Trophoblast cell (in vitro differentiated cells and primary cell): ENCODE results near the gene CNIH3.

ENCODE experiments used
- DNase-seq, 2 donors: peaks; one replicate each; pipeline ENCODE4 v3.0.0-alpha.2; 2016
- H2AFZ ChIP-seq: 2 replicates; pipeline ENCODE4 v1.6.1; 2013; ENCODE audit warnings: low read length, moderate library complexity, mild to moderate bottlenecking; ENCODE audit not compliant: insufficient read depth, poor library complexity
- H2AK5ac ChIP-seq: 2 replicates; pipeline ENCODE4 v1.6.1; 2013; ENCODE audit warnings: mild to moderate bottlenecking, low read length
- H2BK120ac ChIP-seq: 2 replicates; pipeline ENCODE4 v1.6.1; 2013; ENCODE audit warnings: low read length, mild to moderate bottlenecking, moderate library complexity; ENCODE audit not compliant: insufficient read depth, poor library complexity
- H2BK12ac ChIP-seq: 2 replicates; pipeline ENCODE4 v1.6.1; 2013; ENCODE audit warnings: mild to moderate bottlenecking, low read length, moderate library complexity
- H2BK5ac ChIP-seq: 2 replicates; pipeline ENCODE4 v1.6.1; 2013; ENCODE audit warnings: low read length, low read depth, moderate library complexity, mild to moderate bottlenecking; ENCODE audit not compliant: poor library complexity
- H3K14ac ChIP-seq: 2 replicates; pipeline ENCODE4 v1.6.1; 2013; ENCODE audit warnings: mild to moderate bottlenecking, low read length
- H3K18ac ChIP-seq: 2 replicates; pipeline ENCODE4 v1.6.1; 2013; ENCODE audit warnings: mild to moderate bottlenecking, low read length
- H3K23ac ChIP-seq: 2 replicates; pipeline ENCODE4 v1.6.1; 2013; ENCODE audit warnings: low read length
- H3K27ac ChIP-seq: 2 replicates; pipeline ENCODE4 v1.5.1; 2013; ENCODE audit warnings: low read depth, mild to moderate bottlenecking, inconsistent platforms, low read length, moderate library complexity
- H3K27me3 ChIP-seq: 2 replicates; pipeline ENCODE4 v1.6.1; 2013; ENCODE audit warnings: inconsistent platforms, mild to moderate bottlenecking, low read length, moderate library complexity; ENCODE audit not compliant: insufficient read depth
- H3K36me3 ChIP-seq, 2 experiments: 1 replicate in 1 of 2; 2 replicates in 1 of 2; pipeline ENCODE4 v1.6.1; 2013; ENCODE audit warnings: low read length in 2 of 2, mild to moderate bottlenecking in 2 of 2, moderate library complexity in 1 of 2; ENCODE audit not compliant: insufficient read depth in 2 of 2, control insufficient read depth in 1 of 2
- H3K4ac ChIP-seq: 2 replicates; pipeline ENCODE4 v1.6.1; 2013; ENCODE audit warnings: low read depth, mild to moderate bottlenecking, low read length, moderate library complexity
- H3K4me1 ChIP-seq, 2 experiments: 1 replicate in 1 of 2; 2 replicates in 1 of 2; pipeline ENCODE4 v1.6.1; 2013; ENCODE audit warnings: low read length in 2 of 2, mild to moderate bottlenecking in 2 of 2, moderate library complexity in 1 of 2; ENCODE audit not compliant: insufficient read depth in 2 of 2, control insufficient read depth in 1 of 2
- H3K4me2 ChIP-seq: 2 replicates; pipeline ENCODE4 v1.6.1; 2013; ENCODE audit warnings: inconsistent platforms, mild to moderate bottlenecking, low read length, moderate library complexity
- H3K4me3 ChIP-seq: 2 replicates; pipeline ENCODE4 v1.5.1; 2013; ENCODE audit warnings: mild to moderate bottlenecking, low read depth, low read length, inconsistent platforms
- H3K79me1 ChIP-seq: one replicate; pipeline ENCODE4 v1.6.1; 2013; ENCODE audit warnings: low read length
- H3K79me2 ChIP-seq: 2 replicates; pipeline ENCODE4 v1.6.1; 2013; ENCODE audit warnings: low read length, mild to moderate bottlenecking; ENCODE audit not compliant: control insufficient read depth, insufficient read depth, poor library complexity
- H3K9ac ChIP-seq: 2 replicates; pipeline ENCODE4 v1.6.1; 2013; ENCODE audit warnings: mild to moderate bottlenecking, low read length
- H3K9me3 ChIP-seq: 2 replicates; pipeline ENCODE4 v1.6.1; 2013; ENCODE audit warnings: low read depth, mild to moderate bottlenecking, control low read depth, inconsistent platforms, low read length; ENCODE audit not compliant: insufficient read depth
- H4K12ac ChIP-seq: 2 replicates; pipeline ENCODE4 v1.6.1; 2013; ENCODE audit warnings: low read depth, mild to moderate bottlenecking, low read length, moderate library complexity
- H4K8ac ChIP-seq: 2 replicates; pipeline ENCODE4 v1.6.1; 2013; ENCODE audit warnings: low read depth, mild to moderate bottlenecking, low read length, moderate library complexity
- H4K91ac ChIP-seq: one replicate; pipeline ENCODE4 v1.6.1; 2013; ENCODE audit warnings: low read depth, mild to moderate bottlenecking, low read length, moderate library complexity
- WGBS: extraction: QIAGEN DNeasy Blood & Tissue Kit; methylation state at CpG from one replicate; pipeline ENCODE4 v1.1.7; 2013; ENCODE audit warnings: missing lambda C conversion rate; ENCODE audit not compliant: insufficient read length, insufficient coverage; ENCODE audit errors: extremely low coverage; 5-methylcytosine and 5-hydroxymethylcytosine counted together

Gene CNIH3

DNA sequence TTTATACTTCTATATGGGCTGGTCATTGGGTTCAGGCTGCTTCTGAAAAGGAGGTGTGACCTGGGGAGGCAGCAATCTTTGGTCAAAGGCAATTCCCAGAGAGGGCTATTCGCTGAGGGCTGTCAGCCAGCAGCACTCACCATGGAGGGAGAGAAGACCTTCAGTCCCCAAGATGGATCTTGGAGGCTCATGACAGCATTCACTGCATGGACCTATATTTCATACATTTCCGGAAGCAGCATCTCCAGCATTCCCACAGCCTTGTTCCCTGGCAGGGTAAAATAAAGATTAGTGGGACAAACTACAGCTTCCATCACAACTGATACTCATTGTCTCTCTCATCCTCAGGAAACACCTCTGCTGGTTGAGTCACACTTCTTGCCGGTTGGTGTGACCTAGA is 146.6 kb downstream of the CNIH3 start:
- no peak overlapping the region for H3K9ac ChIP-seq
- H3K36me3 ChIP-seq: no peaks in the 10 kb centered on the region
- peaks cover 4% of the 10 kb centered on the region for H3K9me3 ChIP-seq
- H4K12ac ChIP-seq: no peak overlapping the region
- H2BK5ac ChIP-seq: no peak overlapping the region
- H3K14ac ChIP-seq: no peak overlapping the region
- no peak overlapping the region for H3K18ac ChIP-seq
- H3K27ac ChIP-seq: no peak overlapping the region
- no peaks in the 10 kb centered on the region for H3K4me1 ChIP-seq
- no peak overlapping the region for H4K8ac ChIP-seq
- H2BK12ac ChIP-seq: no peak overlapping the region
- no peak overlapping the region for H3K4me3 ChIP-seq
- H2AFZ ChIP-seq: no peak overlapping the region
- H4K91ac ChIP-seq: no peak overlapping the region
- H3K27me3 ChIP-seq: no peaks in the 10 kb centered on the region
- H3K23ac ChIP-seq: no peak overlapping the region
- no peak overlapping the region for H3K4ac ChIP-seq
- H3K79me2 ChIP-seq: no peaks in the 10 kb centered on the region
- H3K79me1 ChIP-seq: no peaks in the 10 kb centered on the region
- H2AK5ac ChIP-seq: no peak overlapping the region
- no peak for DNase-seq
- no CpG with 5 or more reads among the region's 3 CpGs for WGBS
- no peak overlapping the region for H3K4me2 ChIP-seq
- no peak overlapping the region for H2BK120ac ChIP-seq

DNA sequence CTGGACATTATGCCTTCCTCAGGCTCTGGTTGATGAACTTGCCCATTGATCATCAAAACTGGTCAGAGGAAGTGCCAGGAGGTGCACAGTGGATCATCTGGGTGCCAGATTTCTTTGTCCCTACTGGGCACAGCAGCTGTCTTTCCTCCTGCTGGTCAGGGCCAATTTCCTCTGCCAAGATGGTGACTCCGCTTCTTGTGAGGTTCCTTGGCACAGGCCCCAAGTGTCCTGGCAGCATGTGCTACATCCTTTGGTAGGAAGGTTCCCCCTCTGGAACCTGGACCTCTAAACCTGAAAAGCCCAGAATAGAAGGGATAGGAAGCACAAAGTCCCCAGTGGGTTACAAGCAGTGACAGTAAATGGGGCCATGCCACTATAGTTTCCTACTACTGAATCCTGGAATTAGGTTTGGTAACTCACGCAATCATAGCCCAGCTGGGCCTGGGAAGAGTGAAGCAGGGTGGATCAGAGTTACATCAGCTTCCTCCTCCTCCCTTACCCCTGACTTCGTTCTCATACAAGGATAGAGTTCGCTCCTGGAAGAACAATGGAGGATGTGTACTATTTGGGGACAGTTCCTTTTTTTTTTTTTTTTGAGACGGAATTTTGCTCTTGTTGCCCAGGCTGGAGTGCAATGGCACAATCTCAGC is 147.1 kb downstream of the CNIH3 start:
- Histone ChIP-seq H4K12ac (no peak overlapping the region), H3K18ac (no peak overlapping the region), H3K79me1 (no peaks in the 10 kb centered on the region), H3K14ac (no peak overlapping the region), H3K23ac (no peak overlapping the region), H3K4me2 (no peak overlapping the region), H3K4me3 (no peak overlapping the region), H3K9ac (no peak overlapping the region), H3K79me2 (no peaks in the 10 kb centered on the region), H3K36me3 (no peaks in the 10 kb centered on the region), H3K4ac (no peak overlapping the region), H3K9me3 (peaks cover 4% of the 10 kb centered on the region), H4K8ac (no peak overlapping the region), H2BK5ac (no peak overlapping the region), H2BK12ac (no peak overlapping the region), H3K27me3 (no peaks in the 10 kb centered on the region), H4K91ac (no peak overlapping the region), H3K27ac (no peak overlapping the region), H3K4me1 (no peaks in the 10 kb centered on the region), H2AFZ (no peak overlapping the region), H2AK5ac (no peak overlapping the region), H2BK120ac (no peak overlapping the region)
- DNase-seq: no peak
- WGBS: no CpG with 5 or more reads among the region's 5 CpGs

DNA sequence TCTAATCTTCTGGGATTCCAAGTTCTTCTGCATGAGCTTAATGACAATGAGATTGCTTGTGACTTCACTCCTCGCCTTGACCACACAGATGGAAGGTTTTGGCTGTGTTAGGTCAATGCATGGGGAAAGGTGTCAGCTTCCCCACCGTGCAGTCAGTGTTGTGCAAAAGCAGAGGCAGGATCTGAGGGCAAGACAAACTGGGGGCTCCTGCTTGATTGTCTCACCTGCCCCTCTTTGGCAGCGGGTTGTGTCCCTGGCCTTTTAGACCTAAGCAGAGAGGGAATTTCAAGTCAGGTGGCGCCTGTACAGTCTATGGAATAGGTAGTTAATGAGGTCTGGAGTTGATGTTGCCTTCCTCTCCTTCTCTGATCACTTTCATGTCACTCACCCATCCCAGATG is 150.1 kb downstream of the CNIH3 start:
- WGBS: no CpG with 5 or more reads among the region's 4 CpGs
- H3K18ac ChIP-seq: no peak overlapping the region
- H2AK5ac ChIP-seq: no peak overlapping the region
- no peak overlapping the region for H2BK12ac ChIP-seq
- DNase-seq: no peak
- no peak overlapping the region for H3K23ac ChIP-seq
- no peak overlapping the region for H3K9ac ChIP-seq
- H2AFZ ChIP-seq: no peak overlapping the region
- no peak overlapping the region for H3K4me3 ChIP-seq
- H2BK5ac ChIP-seq: no peak overlapping the region
- H3K4me2 ChIP-seq: no peak overlapping the region
- H3K79me2 ChIP-seq: no peaks in the 10 kb centered on the region
- H3K9me3 ChIP-seq: peaks cover 3% of the 10 kb centered on the region
- H3K27ac ChIP-seq: no peak overlapping the region
- H4K8ac ChIP-seq: no peak overlapping the region
- no peak overlapping the region for H3K4ac ChIP-seq
- no peak overlapping the region for H4K12ac ChIP-seq
- H3K14ac ChIP-seq: no peak overlapping the region
- no peak overlapping the region for H4K91ac ChIP-seq
- no peaks in the 10 kb centered on the region for H3K36me3 ChIP-seq
- H3K79me1 ChIP-seq: no peaks in the 10 kb centered on the region
- H2BK120ac ChIP-seq: no peak overlapping the region
- no peaks in the 10 kb centered on the region for H3K27me3 ChIP-seq
- peaks cover 0 to 6% of the 10 kb centered on the region in 2 experiments for H3K4me1 ChIP-seq

DNA sequence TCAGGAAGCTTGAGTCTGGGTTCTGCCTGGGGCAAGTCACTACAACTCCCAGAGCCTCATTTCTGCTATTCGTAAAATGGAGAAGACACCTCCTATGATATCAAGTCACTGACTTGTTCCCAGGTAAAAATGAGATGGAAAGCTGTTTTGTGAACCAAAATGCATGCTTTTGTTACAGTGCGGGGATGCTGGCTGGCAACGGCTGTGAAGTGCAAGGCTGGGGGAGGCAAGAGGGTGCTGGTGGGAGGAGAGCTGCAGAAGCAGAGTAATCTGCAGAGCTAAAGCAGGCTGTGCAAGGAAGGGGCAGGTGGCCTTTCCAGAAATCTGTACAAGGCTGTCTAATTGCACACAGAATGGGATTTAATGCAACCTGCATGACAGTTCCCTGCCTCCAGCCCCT is 150.9 kb downstream of the CNIH3 start:
- H3K4me3 ChIP-seq: no peak overlapping the region
- H3K23ac ChIP-seq: no peak overlapping the region
- no peak overlapping the region for H3K4me2 ChIP-seq
- peaks cover 0 to 6% of the 10 kb centered on the region in 2 experiments for H3K4me1 ChIP-seq
- peaks cover 1% of the 10 kb centered on the region for H3K9me3 ChIP-seq
- no peak overlapping the region for H4K8ac ChIP-seq
- no peak overlapping the region for H3K18ac ChIP-seq
- H2BK120ac ChIP-seq: no peak overlapping the region
- no peaks in the 10 kb centered on the region for H3K79me1 ChIP-seq
- no peak overlapping the region for H3K14ac ChIP-seq
- H2AK5ac ChIP-seq: no peak overlapping the region
- H3K4ac ChIP-seq: no peak overlapping the region
- H4K91ac ChIP-seq: no peak overlapping the region
- DNase-seq: no peak
- no peaks in the 10 kb centered on the region for H3K79me2 ChIP-seq
- H2BK12ac ChIP-seq: no peak overlapping the region
- H2AFZ ChIP-seq: no peak overlapping the region
- H3K9ac ChIP-seq: no peak overlapping the region
- WGBS: no CpG with 5 or more reads among the region's 3 CpGs
- no peak overlapping the region for H4K12ac ChIP-seq
- no peak overlapping the region for H2BK5ac ChIP-seq
- H3K27me3 ChIP-seq: no peaks in the 10 kb centered on the region
- no peak overlapping the region for H3K27ac ChIP-seq
- H3K36me3 ChIP-seq: no peaks in the 10 kb centered on the region
